GM21737 (cell line): ENCODE data around the gene CYP11A1.
A peak's percentile ranks its signal among the peaks of the same experiment; 100 is the strongest.
"Not testable (repeated sequence)": the region's sequence is repeated elsewhere in the genome, so short reads cannot be mapped to it uniquely, and the experiment has no call there.

Source experiments
- ATAC-seq: cut with Tn5 transposase; IDR thresholded peaks from one replicate; pipeline ENCODE4 v1.9.1; 2021; ENCODE audit warnings: mild to moderate bottlenecking, moderate library complexity; ENCODE audit not compliant: unreplicated experiment

CYP11A1 gene

GRCh38 chr15:74400915-74401757 is 33.7 kb upstream of the CYP11A1 start:
- no peak for ATAC-seq

GRCh38 chr15:74400313-74400860 is 32.9 kb upstream of the CYP11A1 start:
- ATAC-seq = no peak

- ATAC-seq = no peak
Measured at GRCh38 chr15:74399511-74400312, 32.3 kb upstream of the CYP11A1 start.

- ATAC-seq = no peak
Measured at GRCh38 chr15:74399100-74399499, 31.7 kb upstream of the CYP11A1 start.

- no peak for ATAC-seq
Measured at GRCh38 chr15:74398183-74398582, 30.7 kb upstream of the CYP11A1 start.

- ATAC-seq = peak; percentile 26
Measured at GRCh38 chr15:74397239-74398068, 30.0 kb upstream of the CYP11A1 start.

- ATAC-seq = peak; percentile 36
Measured at GRCh38 chr15:74396445-74397238, 29.2 kb upstream of the CYP11A1 start.

- peak; percentile 0 for ATAC-seq
Measured at GRCh38 chr15:74396146-74396438, 28.6 kb upstream of the CYP11A1 start.

- no peak for ATAC-seq
Measured at GRCh38 chr15:74395319-74396145, 28.1 kb upstream of the CYP11A1 start.

GRCh38 chr15:74394090-74394846 is 26.8 kb upstream of the CYP11A1 start:
- ATAC-seq = no peak

GRCh38 chr15:74393423-74393822 is 26.0 kb upstream of the CYP11A1 start:
- ATAC-seq = no peak

GRCh38 chr15:74392902-74393301 is 25.5 kb upstream of the CYP11A1 start:
- ATAC-seq = no peak

- no peak for ATAC-seq
Measured at GRCh38 chr15:74392451-74392830, 25.0 kb upstream of the CYP11A1 start.

- no peak for ATAC-seq
Measured at GRCh38 chr15:74391582-74392450, 24.4 kb upstream of the CYP11A1 start.

GRCh38 chr15:74390647-74391288 is 23.3 kb upstream of the CYP11A1 start:
- ATAC-seq = no peak

GRCh38 chr15:74390049-74390646 is 22.7 kb upstream of the CYP11A1 start:
- ATAC-seq = not testable (repeated sequence)
